ENCODE data around the gene AAK1. TPM values are rescaled to one million over a fixed set of nuclear protein-coding genes. Genes with fewer than 3 reads are reported as not detected.
"Not testable (repeated sequence)": the region's sequence is repeated elsewhere in the genome, so short reads cannot be mapped to it uniquely, and the experiment has no call there.

Gene AAK1
- total RNA-seq, 2 experiments from 2014 or later = 77.4 to 79.5 TPM

GRCh38 chr2:69608109-69608508, 35.4 kb downstream of the AAK1 start:
- intact Hi-C loops (cut with micrococcal nuclease) = loop anchor here (1.0 kb wide), 2 partner anchors 8 to 11 kb away; no protein-coding TSS in a partner anchor
- no peak for DNase-seq
- no peak overlapping the region for H3K4me3 Mint-ChIP-seq
- H3K9me3 Mint-ChIP-seq = peaks cover 11% of the 10 kb centered on the region
- peaks cover 28% of the 10 kb centered on the region for H3K36me3 Mint-ChIP-seq (ENCODE audit: low read depth)
- H3K4me1 Mint-ChIP-seq (ENCODE audit: low read depth) = peaks cover 75% of the 10 kb centered on the region
- CTCF ChIA-PET = interaction anchor here (0.6 kb wide), 1 partner anchor 21 kb away, joined by 3 read pairs; no protein-coding TSS in a partner anchor
- H3K27me3 Mint-ChIP-seq (ENCODE audit: low read depth) = no peaks in the 10 kb centered on the region
- H3K27ac Mint-ChIP-seq = no peak overlapping the region

DNA sequence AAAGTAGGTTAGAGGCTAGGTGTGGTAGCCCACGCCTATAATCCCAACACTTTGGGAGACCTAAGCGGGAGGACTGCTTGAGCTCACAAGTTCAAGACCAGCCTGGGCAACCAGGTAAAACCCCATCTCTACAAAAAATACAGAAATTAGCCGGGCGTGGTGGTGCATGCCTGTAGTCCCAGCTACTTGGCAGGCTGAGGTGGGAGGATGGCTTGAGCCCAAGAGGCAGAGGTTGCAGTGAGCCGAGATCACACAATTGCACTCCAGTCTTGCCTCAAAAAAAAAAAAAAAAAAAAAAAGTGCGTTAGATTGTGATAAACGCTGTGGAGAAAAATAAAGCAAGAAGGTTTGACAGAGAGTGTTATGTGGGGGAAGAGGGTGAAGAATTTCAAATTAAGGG, 36.8 kb downstream of the AAK1 start:
- H3K4me3 Mint-ChIP-seq; CTCF ChIA-PET; H3K27ac Mint-ChIP-seq; DNase-seq; intact Hi-C loops (cut with micrococcal nuclease); H3K27me3 Mint-ChIP-seq (ENCODE audit: low read depth): not testable (repeated sequence)
- Mint-ChIP-seq H3K4me1 (ENCODE audit: low read depth) (peaks cover 75% of the 10 kb centered on the region), H3K9me3 (peaks cover 11% of the 10 kb centered on the region), H3K36me3 (ENCODE audit: low read depth) (peaks cover 23% of the 10 kb centered on the region)

- DNase-seq = no peak
- Mint-ChIP-seq H3K9me3 (peaks cover 8% of the 10 kb centered on the region), H3K27ac (no peak overlapping the region), H3K4me1 (ENCODE audit: low read depth) (peaks cover 83% of the 10 kb centered on the region), H3K4me3 (no peak overlapping the region), H3K36me3 (ENCODE audit: low read depth) (peaks cover 17% of the 10 kb centered on the region), H3K27me3 (ENCODE audit: low read depth) (no peaks in the 10 kb centered on the region)
- intact Hi-C loops (cut with micrococcal nuclease) = no loop called here
- CTCF ChIA-PET = no interaction called here
Observed at GRCh38 chr2:69605284-69605683, 38.3 kb downstream of the AAK1 start.

DNA sequence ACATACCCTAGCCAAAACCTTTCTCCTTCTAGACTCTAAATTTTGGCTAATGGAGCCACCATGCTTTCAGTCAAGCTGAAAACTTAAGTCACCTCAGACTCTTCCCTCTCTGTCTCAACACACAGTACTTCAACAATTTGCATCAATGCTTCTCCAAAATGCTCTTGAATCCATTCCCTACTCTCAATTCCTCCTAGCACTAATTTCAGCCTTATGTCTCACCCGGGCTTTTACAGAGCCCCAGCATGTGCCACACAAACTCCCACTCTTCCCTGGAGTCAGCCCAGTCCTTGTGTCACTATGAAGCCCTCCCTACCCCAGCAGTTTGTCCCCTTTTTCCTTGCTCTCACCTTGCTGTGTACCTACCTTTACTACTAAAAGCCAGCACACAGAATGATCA, 38.7 kb downstream of the AAK1 start:
- CTCF ChIA-PET = interaction anchor here (1.2 to 2.3 kb wide), 3 partner anchors 9 to 40 kb away, joined by 3 to 13 read pairs (median 10); no protein-coding TSS in a partner anchor
- no peak overlapping the region for H3K4me3 Mint-ChIP-seq
- H3K4me1 Mint-ChIP-seq (ENCODE audit: low read depth) = peaks cover 86% of the 10 kb centered on the region
- H3K36me3 Mint-ChIP-seq (ENCODE audit: low read depth) = peaks cover 17% of the 10 kb centered on the region
- peak overlapping the region; percentile 34 for H3K27ac Mint-ChIP-seq
- H3K9me3 Mint-ChIP-seq = peaks cover 6% of the 10 kb centered on the region
- intact Hi-C loops (cut with micrococcal nuclease) = loop anchor here (5.0 kb wide), 1 partner anchor 77 kb away; no protein-coding TSS in a partner anchor
- no peak for DNase-seq
- H3K27me3 Mint-ChIP-seq (ENCODE audit: low read depth) = no peaks in the 10 kb centered on the region

DNA sequence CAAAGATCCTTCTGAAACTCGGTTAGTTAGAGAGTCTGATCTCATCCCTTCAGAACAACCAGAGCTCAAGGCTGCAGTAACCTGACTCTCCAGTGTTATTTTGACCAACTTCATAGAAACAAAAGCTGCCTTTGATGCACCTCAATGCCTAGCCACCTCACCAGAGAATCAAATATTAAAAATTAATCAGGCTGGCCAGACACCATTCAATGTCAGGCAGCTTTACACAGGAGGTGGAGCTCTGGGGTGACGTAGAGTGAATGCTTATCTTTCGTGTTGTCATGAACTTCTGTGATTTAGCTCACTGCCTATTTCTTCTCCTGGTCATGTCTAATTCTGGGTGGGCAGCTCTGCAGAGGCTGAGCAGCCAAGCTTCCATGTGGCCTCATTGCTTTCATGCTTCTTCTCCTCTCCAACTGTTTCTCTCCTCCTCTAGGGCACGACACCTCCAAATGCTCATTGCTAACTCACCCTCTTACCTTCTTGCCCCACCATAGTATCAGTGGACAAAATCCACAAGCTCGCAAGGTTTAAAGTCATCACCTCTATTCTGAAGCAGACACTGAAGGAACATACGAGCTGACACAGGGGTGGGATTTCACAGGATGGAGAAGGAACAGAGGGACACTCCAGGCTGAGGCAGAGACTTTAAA, 39.4 kb downstream of the AAK1 start:
- Mint-ChIP-seq H3K27ac (no peak overlapping the region), H3K9me3 (peaks cover 6% of the 10 kb centered on the region), H3K36me3 (ENCODE audit: low read depth) (peaks cover 17% of the 10 kb centered on the region), H3K27me3 (ENCODE audit: low read depth) (no peaks in the 10 kb centered on the region), H3K4me3 (no peak overlapping the region), H3K4me1 (ENCODE audit: low read depth) (peaks cover 91% of the 10 kb centered on the region)
- no peak for DNase-seq
- CTCF ChIA-PET = interaction anchor here (0.6 to 2.3 kb wide), 8 partner anchors 9 to 110 kb away, joined by 3 to 13 read pairs (median 3); partner anchors contain the start of gene AAK1
- intact Hi-C loops (cut with micrococcal nuclease) = loop anchor here (5.0 kb wide), 1 partner anchor 78 kb away; no protein-coding TSS in a partner anchor

- peak; percentile 35 for DNase-seq
Observed at GRCh38 chr2:69603146-69603743, 40.3 kb downstream of the AAK1 start.

GRCh38 chr2:69601179-69601612, 42.3 kb downstream of the AAK1 start:
- H3K27ac Mint-ChIP-seq = peak overlapping the region; percentile 79
- H3K27me3 Mint-ChIP-seq (ENCODE audit: low read depth) = no peaks in the 10 kb centered on the region
- peak; percentile 24 for DNase-seq
- no peak overlapping the region for H3K4me3 Mint-ChIP-seq
- peaks cover 92% of the 10 kb centered on the region for H3K4me1 Mint-ChIP-seq (ENCODE audit: low read depth)
- H3K9me3 Mint-ChIP-seq = peaks cover 6% of the 10 kb centered on the region
- intact Hi-C loops (cut with micrococcal nuclease) = loop anchor here (1.0 to 5.0 kb wide), 4 partner anchors 13 to 81 kb away; no protein-coding TSS in a partner anchor
- peaks cover 12% of the 10 kb centered on the region for H3K36me3 Mint-ChIP-seq (ENCODE audit: low read depth)
- CTCF ChIA-PET = interaction anchor here (1.4 to 4.0 kb wide), 2 partner anchors 15 to 36 kb away, joined by 3 to 14 read pairs; no protein-coding TSS in a partner anchor

More at GRCh38 chr2:69603146-69603743, 40.3 kb downstream of the AAK1 start:
- peaks cover 6% of the 10 kb centered on the region for H3K9me3 Mint-ChIP-seq
- intact Hi-C loops (cut with micrococcal nuclease) = loop anchor here (5.0 kb wide), 1 partner anchor 79 kb away; no protein-coding TSS in a partner anchor
- H3K4me3 Mint-ChIP-seq = no peak overlapping the region
- peaks cover 90% of the 10 kb centered on the region for H3K4me1 Mint-ChIP-seq (ENCODE audit: low read depth)
- H3K36me3 Mint-ChIP-seq (ENCODE audit: low read depth) = peaks cover 17% of the 10 kb centered on the region
- CTCF ChIA-PET = interaction anchor here (1.2 to 2.3 kb wide), 4 partner anchors 10 to 38 kb away, joined by 3 to 13 read pairs (median 7); no protein-coding TSS in a partner anchor
- H3K27me3 Mint-ChIP-seq (ENCODE audit: low read depth) = no peaks in the 10 kb centered on the region
- peak overlapping the region; percentile 17 for H3K27ac Mint-ChIP-seq

DNA sequence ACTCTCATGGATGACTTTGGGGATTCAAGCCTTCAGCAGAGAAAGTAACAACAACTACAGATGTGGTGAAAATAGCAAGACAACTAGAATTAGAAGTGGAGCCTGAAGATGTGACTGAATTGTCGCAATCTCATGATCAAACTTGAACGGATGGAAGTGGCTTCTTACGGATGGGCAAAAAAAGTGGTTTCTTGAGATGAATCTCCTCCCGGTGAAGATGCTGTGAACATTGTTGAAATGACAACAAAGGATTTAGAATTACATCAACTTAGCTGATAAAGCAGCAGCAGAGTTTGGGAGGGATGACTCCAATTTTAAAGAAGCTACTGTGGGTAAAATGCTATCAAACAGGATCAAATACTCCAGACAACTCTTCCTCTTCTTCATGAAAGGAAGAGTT, 43.1 kb downstream of the AAK1 start:
- peak; percentile 28 for DNase-seq
- Mint-ChIP-seq H3K4me1 (ENCODE audit: low read depth) (peaks cover 87% of the 10 kb centered on the region), H3K4me3 (peak overlapping the region; percentile 23), H3K36me3 (ENCODE audit: low read depth) (peaks cover 7% of the 10 kb centered on the region), H3K9me3 (no peaks in the 10 kb centered on the region), H3K27ac (peak overlapping the region; percentile 79), H3K27me3 (ENCODE audit: low read depth) (no peaks in the 10 kb centered on the region)
- CTCF ChIA-PET = interaction anchor here (0.7 to 4.0 kb wide), 3 partner anchors 14 to 35 kb away, joined by 3 to 14 read pairs (median 4); no protein-coding TSS in a partner anchor
- intact Hi-C loops (cut with micrococcal nuclease) = loop anchor here (1.0 to 5.0 kb wide), 4 partner anchors 8 to 82 kb away; no protein-coding TSS in a partner anchor

GRCh38 chr2:69597843-69598610, 45.5 kb downstream of the AAK1 start:
- peaks cover 79% of the 10 kb centered on the region for H3K4me1 Mint-ChIP-seq (ENCODE audit: low read depth)
- no peaks in the 10 kb centered on the region for H3K27me3 Mint-ChIP-seq (ENCODE audit: low read depth)
- no peak overlapping the region for H3K27ac Mint-ChIP-seq
- no peak for DNase-seq
- H3K4me3 Mint-ChIP-seq = no peak overlapping the region
- H3K36me3 Mint-ChIP-seq (ENCODE audit: low read depth) = peaks cover 10% of the 10 kb centered on the region
- H3K9me3 Mint-ChIP-seq = no peaks in the 10 kb centered on the region
- intact Hi-C loops (cut with micrococcal nuclease) = no loop called here
- CTCF ChIA-PET = interaction anchor here (1.4 to 4.0 kb wide), 4 partner anchors 11 to 33 kb away, joined by 4 to 14 read pairs (median 5); no protein-coding TSS in a partner anchor

GRCh38 chr2:69597105-69597504, 46.4 kb downstream of the AAK1 start:
- Mint-ChIP-seq H3K27me3 (ENCODE audit: low read depth) (no peaks in the 10 kb centered on the region), H3K36me3 (ENCODE audit: low read depth) (peaks cover 10% of the 10 kb centered on the region), H3K9me3 (no peaks in the 10 kb centered on the region), H3K4me3 (peak overlapping the region; percentile 48), H3K27ac (peak overlapping the region; percentile 61), H3K4me1 (ENCODE audit: low read depth) (peaks cover 80% of the 10 kb centered on the region)
- DNase-seq = no peak
- CTCF ChIA-PET = interaction anchor here (0.5 to 2.0 kb wide), 8 partner anchors 10 to 44 kb away, joined by 3 to 7 read pairs (median 4); no protein-coding TSS in a partner anchor
- intact Hi-C loops (cut with micrococcal nuclease) = no loop called here

DNA sequence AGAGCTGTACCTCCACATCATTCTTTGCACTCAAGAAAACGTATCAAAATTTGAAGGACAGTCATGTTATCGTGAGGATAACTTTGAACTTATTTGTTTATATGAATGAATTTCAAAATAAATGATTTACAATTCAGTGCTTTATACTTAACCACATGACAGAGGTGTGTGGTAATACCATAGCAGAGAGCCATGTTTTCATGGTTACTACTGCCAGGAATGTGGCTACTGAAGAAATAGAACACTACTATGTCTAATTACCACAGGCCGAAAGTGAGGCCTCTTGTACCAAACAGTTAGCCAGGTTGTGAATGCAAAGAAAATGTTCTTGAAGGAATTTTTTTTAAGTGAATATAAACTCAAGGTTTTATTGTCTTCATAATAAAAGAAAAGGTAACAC, 49.2 kb downstream of the AAK1 start:
- H3K36me3 Mint-ChIP-seq (ENCODE audit: low read depth) = peaks cover 6% of the 10 kb centered on the region
- H3K4me3 Mint-ChIP-seq = no peak overlapping the region
- H3K27me3 Mint-ChIP-seq (ENCODE audit: low read depth) = no peaks in the 10 kb centered on the region
- H3K9me3 Mint-ChIP-seq = no peaks in the 10 kb centered on the region
- DNase-seq = no peak
- intact Hi-C loops (cut with micrococcal nuclease) = no loop called here
- no peak overlapping the region for H3K27ac Mint-ChIP-seq
- CTCF ChIA-PET = interaction anchor here (0.5 to 1.5 kb wide), 4 partner anchors 15 to 709 kb away, joined by 3 to 8 read pairs (median 4); no protein-coding TSS in a partner anchor
- peaks cover 76% of the 10 kb centered on the region for H3K4me1 Mint-ChIP-seq (ENCODE audit: low read depth)
